Activated naive CD4-positive, alpha-beta T cell treated with anti-CD3 and anti-CD28 coated beads, Interleukin-2, amount 50 U/mL, for 24 hours (primary cell): Measurements from ENCODE around the gene INPP5E.

Experiments used
- H3K27ac Mint-ChIP-seq: one replicate; pipeline ENCODE4 v1.8.0; 2021; ENCODE audit warnings: mild to moderate bottlenecking, mixed read lengths
- H3K27me3 Mint-ChIP-seq: one replicate; pipeline ENCODE4 v1.8.0; 2021; ENCODE audit warnings: mixed read lengths
- H3K36me3 Mint-ChIP-seq: one replicate; pipeline ENCODE4 v1.8.0; 2021; ENCODE audit warnings: mixed read lengths
- H3K4me1 Mint-ChIP-seq: one replicate; pipeline ENCODE4 v1.8.0; 2021; ENCODE audit warnings: mixed read lengths
- H3K4me3 Mint-ChIP-seq: one replicate; pipeline ENCODE4 v1.8.0; 2021; ENCODE audit warnings: mild to moderate bottlenecking, mixed read lengths
- H3K9me3 Mint-ChIP-seq: one replicate; pipeline ENCODE4 v1.8.0; 2021; ENCODE audit warnings: mixed read lengths

Gene INPP5E

DNA sequence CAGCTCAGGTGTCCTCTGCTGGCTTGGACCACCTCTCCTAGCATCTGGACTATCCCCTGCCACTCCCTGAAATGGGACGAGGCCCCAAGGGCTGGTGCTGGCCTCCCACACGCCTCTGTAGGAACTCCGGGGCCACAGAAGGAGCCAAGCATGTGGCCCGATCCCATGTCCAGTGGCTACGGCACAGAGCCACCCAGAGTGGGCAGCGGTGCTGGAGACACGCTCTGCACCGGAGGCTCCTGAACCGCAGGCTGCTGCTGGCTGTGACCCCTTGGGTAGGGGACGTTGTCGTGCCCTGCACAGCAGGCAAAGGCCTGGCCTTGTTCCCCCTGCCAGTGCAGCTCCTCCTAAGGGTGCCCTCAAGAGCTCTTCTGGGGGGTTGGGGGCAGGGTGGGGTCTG is 59.8 kb downstream of the INPP5E start:
- Mint-ChIP-seq H3K27ac (no peak overlapping the region), H3K9me3 (no peaks in the 10 kb centered on the region), H3K36me3 (peaks cover 4% of the 10 kb centered on the region), H3K4me1 (peaks cover 5% of the 10 kb centered on the region), H3K27me3 (no peaks in the 10 kb centered on the region), H3K4me3 (no peak overlapping the region)

DNA sequence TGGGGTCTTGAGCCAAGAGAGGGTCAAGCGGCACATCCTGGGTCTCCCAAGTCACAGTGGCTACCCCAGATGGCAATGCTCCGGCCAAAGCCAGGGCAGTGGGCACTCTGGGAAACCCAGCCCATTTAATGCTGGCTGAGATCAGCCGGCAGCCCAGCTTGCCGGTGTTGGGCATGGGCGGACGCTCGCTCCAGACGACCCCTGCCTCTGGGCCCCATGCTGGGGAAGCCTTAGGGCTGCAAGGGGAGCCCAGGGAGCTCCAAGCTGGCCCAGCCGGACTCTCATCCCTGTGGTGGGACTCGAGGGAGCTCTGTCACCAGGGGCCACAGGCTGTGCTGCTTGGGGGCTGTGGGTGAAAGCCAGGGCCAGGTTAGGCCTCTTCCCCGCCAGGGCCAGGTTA is 60.2 kb downstream of the INPP5E start:
- no peaks in the 10 kb centered on the region for H3K36me3 Mint-ChIP-seq

DNA sequence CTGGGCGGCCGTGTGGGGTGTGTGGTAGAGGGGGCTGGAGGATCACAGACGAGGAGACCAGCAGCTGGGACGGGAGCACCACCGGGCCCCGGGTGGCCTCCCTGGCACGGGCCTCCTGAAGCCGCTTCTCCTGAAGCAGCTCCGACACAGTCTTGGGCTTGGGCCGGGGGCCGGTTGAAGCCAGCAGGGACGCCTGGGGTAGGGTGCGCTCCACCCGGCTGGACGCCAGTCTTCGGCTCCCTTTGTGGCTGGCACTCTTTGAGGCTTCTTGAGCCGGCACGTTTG is 60.7 kb downstream of the INPP5E start:
- no peaks in the 10 kb centered on the region for H3K4me1 Mint-ChIP-seq
- no peaks in the 10 kb centered on the region for H3K36me3 Mint-ChIP-seq
- no peaks in the 10 kb centered on the region for H3K27me3 Mint-ChIP-seq
- no peaks in the 10 kb centered on the region for H3K9me3 Mint-ChIP-seq
- H3K27ac Mint-ChIP-seq, result no peak overlapping the region
- H3K4me3 Mint-ChIP-seq, result no peak overlapping the region

More for the DNA sequence above, 60.2 kb downstream of the INPP5E start:
- Mint-ChIP-seq H3K9me3 (no peaks in the 10 kb centered on the region), H3K4me1 (no peaks in the 10 kb centered on the region), H3K27ac (no peak overlapping the region), H3K4me3 (no peak overlapping the region), H3K27me3 (no peaks in the 10 kb centered on the region)
